WTC11 (cell line): ENCODE measurements around the gene PPP1R14D. TPM values are rescaled to one million over a fixed set of nuclear protein-coding genes. Genes with fewer than 3 reads are reported as not detected.
A peak's percentile ranks its signal among the peaks of the same experiment; 100 is the strongest.

Source experiments
- ATAC-seq: fragments of 200-7000 bp; cut with Tn5 transposase; 2 replicates; pipeline ENCODE4 v1.10.0; 2021; ENCODE audit warnings: mild to moderate bottlenecking, moderate library complexity
- CTCF ChIA-PET: fragments of 300-600 bp; sonication (Branson Sonifier 250); formaldehyde crosslinking; loops from one replicate; lab custom pipeline; 2021; ENCODE audit warnings: antibody characterized with exemption; lab: Charles Lee
- POLR2A ChIA-PET: fragments of 350-600 bp; sonication (Branson Sonifier 250); formaldehyde crosslinking; loops from one replicate; lab custom pipeline; 2021; ENCODE audit warnings: antibody characterized with exemption; lab: Charles Lee
- DNase-seq: peaks from one replicate; pipeline ENCODE4 v3.0.0; 2021; ENCODE audit warnings: low spot score
- H3K27ac Mint-ChIP-seq: 2 replicates; pipeline ENCODE4 v1.8.0; 2021; ENCODE audit warnings: mixed read lengths
- H3K27me3 Mint-ChIP-seq: 2 replicates; pipeline ENCODE4 v1.8.0; 2021; ENCODE audit warnings: low read depth, mild to moderate bottlenecking, moderate library complexity, mixed read lengths
- H3K36me3 Mint-ChIP-seq: 2 replicates; pipeline ENCODE4 v1.8.0; 2021; ENCODE audit warnings: mixed read lengths
- H3K4me1 Mint-ChIP-seq: 2 replicates; pipeline ENCODE4 v1.8.0; 2022; ENCODE audit warnings: mixed read lengths
- H3K4me3 Mint-ChIP-seq: 2 replicates; pipeline ENCODE4 v1.8.0; 2021; ENCODE audit warnings: mild to moderate bottlenecking, moderate library complexity, mixed read lengths
- H3K9me3 Mint-ChIP-seq: 2 replicates; pipeline ENCODE4 v1.8.0; 2021; ENCODE audit warnings: mixed read lengths
- FOXK1 ChIP-seq: sonication (generic); formaldehyde crosslinking; IDR thresholded peaks from 2 replicates; pipeline ENCODE4 v1.8.0; 2022; ENCODE audit warnings: mild to moderate bottlenecking, moderate library complexity, missing genetic modification reagents
- GABPB1 ChIP-seq: sonication (generic); formaldehyde crosslinking; IDR thresholded peaks from 2 replicates; pipeline ENCODE4 v1.8.1; 2023; ENCODE audit warnings: mild to moderate bottlenecking, missing genetic modification reagents
- GTF2I ChIP-seq: fragments of 250-450 bp; sonication (Bioruptor Pico); conservative IDR thresholded peaks from 2 replicates; pipeline ENCODE4 v1.4.0; 2021; ENCODE audit warnings: mild to moderate bottlenecking
- JUN ChIP-seq: sonication (generic); formaldehyde crosslinking; IDR thresholded peaks from 2 replicates; pipeline ENCODE4 v1.8.0; 2023; ENCODE audit warnings: mild to moderate bottlenecking, missing genetic modification reagents
- KAT7 ChIP-seq: sonication (generic); formaldehyde crosslinking; IDR thresholded peaks from 2 replicates; pipeline ENCODE4 v1.8.1; 2023; ENCODE audit warnings: missing genetic modification reagents, mild to moderate bottlenecking, borderline replicate concordance
- SMAD3 ChIP-seq: sonication (generic); formaldehyde crosslinking; IDR thresholded peaks from 2 replicates; pipeline ENCODE4 v1.8.0; 2022; ENCODE audit warnings: missing genetic modification reagents, mild to moderate bottlenecking, borderline replicate concordance
- SOX15 ChIP-seq: fragments of 250-450 bp; sonication (Bioruptor Pico); IDR thresholded peaks from 2 replicates; pipeline ENCODE4 v1.9.0; 2021; ENCODE audit warnings: mild to moderate bottlenecking
- TCF7 ChIP-seq: sonication (generic); formaldehyde crosslinking; IDR thresholded peaks from 2 replicates; pipeline ENCODE4 v1.8.0; 2022; ENCODE audit warnings: mild to moderate bottlenecking, low read depth, missing genetic modification reagents, moderate library complexity
- ZNF219 ChIP-seq: sonication (generic); formaldehyde crosslinking; IDR thresholded peaks from 2 replicates; pipeline ENCODE4 v1.8.0; 2023; ENCODE audit warnings: missing genetic modification reagents, mild to moderate bottlenecking, borderline replicate concordance
- ZNF263 ChIP-seq: sonication (generic); formaldehyde crosslinking; IDR thresholded peaks from 2 replicates; pipeline ENCODE4 v1.8.1; 2022; ENCODE audit warnings: low read depth, mild to moderate bottlenecking, moderate library complexity, missing genetic modification reagents
- total RNA-seq: library from RNA; stranded (reverse); gene quantifications from 3 replicates; pipeline ENCODE4 v1.2.3, GENCODE V29; 2021
- TF ChIP-seq, protein P1 (sequence below): sonication (generic); formaldehyde crosslinking; IDR thresholded peaks from 2 replicates; pipeline ENCODE4 v1.8.1; 2023; ENCODE audit warnings: mild to moderate bottlenecking, missing genetic modification reagents
- TF ChIP-seq, protein P2 (sequence below): fragments of 250-450 bp; sonication (Bioruptor Pico); IDR thresholded peaks from 2 replicates; pipeline ENCODE4 v1.9.0; 2021; ENCODE audit warnings: mild to moderate bottlenecking, borderline replicate concordance
- TF ChIP-seq, protein P3 (sequence below): fragments of 250-450 bp; sonication (Bioruptor Pico); conservative IDR thresholded peaks from 2 replicates; pipeline ENCODE4 v1.9.0; 2021; ENCODE audit warnings: mild to moderate bottlenecking
- TF ChIP-seq, protein P4 (sequence below): sonication (generic); formaldehyde crosslinking; IDR thresholded peaks from 2 replicates; pipeline ENCODE4 v1.8.1; 2023; ENCODE audit warnings: mild to moderate bottlenecking, missing genetic modification reagents, borderline replicate concordance
- TF ChIP-seq, protein P5 (sequence below): sonication (generic); formaldehyde crosslinking; IDR thresholded peaks from 2 replicates; pipeline ENCODE4 v1.8.0; 2022; ENCODE audit warnings: mild to moderate bottlenecking, missing genetic modification reagents

PPP1R14D gene
- total RNA-seq, 1 experiment from 2014 or later = not detected

DNA sequence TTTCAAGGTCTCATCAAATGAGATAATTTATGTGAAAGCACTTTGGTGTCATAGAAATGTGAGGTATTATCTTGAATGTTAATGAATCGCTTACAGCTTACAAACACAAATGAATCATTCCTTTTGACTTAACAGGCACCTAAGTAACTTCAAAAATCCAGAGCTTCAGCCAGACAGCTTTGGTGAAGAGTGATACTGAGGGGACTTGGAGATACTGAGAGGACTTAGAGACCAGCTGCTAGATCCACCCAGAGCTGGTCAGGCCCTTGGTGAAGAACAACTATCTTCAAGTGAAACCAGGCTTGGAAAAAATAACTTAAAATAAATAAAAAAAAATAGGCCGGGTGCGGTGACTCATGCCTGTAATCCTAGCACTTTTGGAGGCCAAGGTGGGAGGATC, 37.8 kb downstream of the PPP1R14D start (continued):
- TF ChIP-seq, protein P1, sequence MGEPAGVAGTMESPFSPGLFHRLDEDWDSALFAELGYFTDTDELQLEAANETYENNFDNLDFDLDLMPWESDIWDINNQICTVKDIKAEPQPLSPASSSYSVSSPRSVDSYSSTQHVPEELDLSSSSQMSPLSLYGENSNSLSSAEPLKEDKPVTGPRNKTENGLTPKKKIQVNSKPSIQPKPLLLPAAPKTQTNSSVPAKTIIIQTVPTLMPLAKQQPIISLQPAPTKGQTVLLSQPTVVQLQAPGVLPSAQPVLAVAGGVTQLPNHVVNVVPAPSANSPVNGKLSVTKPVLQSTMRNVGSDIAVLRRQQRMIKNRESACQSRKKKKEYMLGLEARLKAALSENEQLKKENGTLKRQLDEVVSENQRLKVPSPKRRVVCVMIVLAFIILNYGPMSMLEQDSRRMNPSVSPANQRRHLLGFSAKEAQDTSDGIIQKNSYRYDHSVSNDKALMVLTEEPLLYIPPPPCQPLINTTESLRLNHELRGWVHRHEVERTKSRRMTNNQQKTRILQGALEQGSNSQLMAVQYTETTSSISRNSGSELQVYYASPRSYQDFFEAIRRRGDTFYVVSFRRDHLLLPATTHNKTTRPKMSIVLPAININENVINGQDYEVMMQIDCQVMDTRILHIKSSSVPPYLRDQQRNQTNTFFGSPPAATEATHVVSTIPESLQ (CRISPR knock-in tag) = no peak

DNA sequence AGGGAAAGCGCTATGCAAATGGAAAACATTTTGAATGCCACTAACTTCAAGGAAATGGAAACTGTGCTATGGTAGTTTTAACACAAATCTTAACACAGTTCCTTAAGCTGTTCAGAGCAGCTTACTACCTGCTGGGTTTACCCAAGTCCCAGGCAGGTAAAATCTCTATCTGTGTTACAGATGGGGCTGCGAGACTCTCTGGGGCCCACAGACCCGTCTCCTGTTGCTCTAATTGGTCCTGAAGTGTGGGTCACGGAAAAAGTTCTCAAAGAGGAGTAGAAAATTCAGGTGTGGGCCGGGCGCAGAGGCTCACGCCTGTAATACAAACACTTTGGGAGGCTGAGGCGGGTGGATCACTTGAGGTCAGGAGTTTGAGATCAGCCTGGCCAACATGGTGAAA, 38.5 kb downstream of the PPP1R14D start:
- Mint-ChIP-seq H3K4me1 (peaks cover 55% of the 10 kb centered on the region), H3K27me3 (no peaks in the 10 kb centered on the region), H3K36me3 (peaks cover 10% of the 10 kb centered on the region), H3K4me3 (no peak overlapping the region), H3K27ac (peak overlapping the region; percentile 34), H3K9me3 (no peaks in the 10 kb centered on the region)
- CTCF ChIA-PET = interaction anchor here (0.6 to 2.2 kb wide), 7 partner anchors 43 to 200 kb away, joined by 3 to 9 read pairs (median 4); partner anchors contain the start of genes SPINT1 and VPS18
- POLR2A ChIA-PET = no interaction called here
- DNase-seq = no peak
- ATAC-seq = no peak
- TF ChIP-seq JUN (CRISPR knock-in tag) (no peak), GABPB1 (CRISPR knock-in tag) (no peak), GTF2I (CRISPR knock-in tag) (no peak), SMAD3 (CRISPR knock-in tag) (no peak), KAT7 (no peak), SOX15 (CRISPR knock-in tag) (no peak), FOXK1 (CRISPR knock-in tag) (no peak), ZNF263 (CRISPR knock-in tag) (no peak), TCF7 (no peak), ZNF219 (CRISPR knock-in tag) (no peak)
- TF ChIP-seq, protein P1 (CRISPR knock-in tag) = no peak
- TF ChIP-seq, protein P2, sequence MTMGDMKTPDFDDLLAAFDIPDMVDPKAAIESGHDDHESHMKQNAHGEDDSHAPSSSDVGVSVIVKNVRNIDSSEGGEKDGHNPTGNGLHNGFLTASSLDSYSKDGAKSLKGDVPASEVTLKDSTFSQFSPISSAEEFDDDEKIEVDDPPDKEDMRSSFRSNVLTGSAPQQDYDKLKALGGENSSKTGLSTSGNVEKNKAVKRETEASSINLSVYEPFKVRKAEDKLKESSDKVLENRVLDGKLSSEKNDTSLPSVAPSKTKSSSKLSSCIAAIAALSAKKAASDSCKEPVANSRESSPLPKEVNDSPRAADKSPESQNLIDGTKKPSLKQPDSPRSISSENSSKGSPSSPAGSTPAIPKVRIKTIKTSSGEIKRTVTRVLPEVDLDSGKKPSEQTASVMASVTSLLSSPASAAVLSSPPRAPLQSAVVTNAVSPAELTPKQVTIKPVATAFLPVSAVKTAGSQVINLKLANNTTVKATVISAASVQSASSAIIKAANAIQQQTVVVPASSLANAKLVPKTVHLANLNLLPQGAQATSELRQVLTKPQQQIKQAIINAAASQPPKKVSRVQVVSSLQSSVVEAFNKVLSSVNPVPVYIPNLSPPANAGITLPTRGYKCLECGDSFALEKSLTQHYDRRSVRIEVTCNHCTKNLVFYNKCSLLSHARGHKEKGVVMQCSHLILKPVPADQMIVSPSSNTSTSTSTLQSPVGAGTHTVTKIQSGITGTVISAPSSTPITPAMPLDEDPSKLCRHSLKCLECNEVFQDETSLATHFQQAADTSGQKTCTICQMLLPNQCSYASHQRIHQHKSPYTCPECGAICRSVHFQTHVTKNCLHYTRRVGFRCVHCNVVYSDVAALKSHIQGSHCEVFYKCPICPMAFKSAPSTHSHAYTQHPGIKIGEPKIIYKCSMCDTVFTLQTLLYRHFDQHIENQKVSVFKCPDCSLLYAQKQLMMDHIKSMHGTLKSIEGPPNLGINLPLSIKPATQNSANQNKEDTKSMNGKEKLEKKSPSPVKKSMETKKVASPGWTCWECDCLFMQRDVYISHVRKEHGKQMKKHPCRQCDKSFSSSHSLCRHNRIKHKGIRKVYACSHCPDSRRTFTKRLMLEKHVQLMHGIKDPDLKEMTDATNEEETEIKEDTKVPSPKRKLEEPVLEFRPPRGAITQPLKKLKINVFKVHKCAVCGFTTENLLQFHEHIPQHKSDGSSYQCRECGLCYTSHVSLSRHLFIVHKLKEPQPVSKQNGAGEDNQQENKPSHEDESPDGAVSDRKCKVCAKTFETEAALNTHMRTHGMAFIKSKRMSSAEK (CRISPR knock-in tag) = no peak
- TF ChIP-seq, protein P3, sequence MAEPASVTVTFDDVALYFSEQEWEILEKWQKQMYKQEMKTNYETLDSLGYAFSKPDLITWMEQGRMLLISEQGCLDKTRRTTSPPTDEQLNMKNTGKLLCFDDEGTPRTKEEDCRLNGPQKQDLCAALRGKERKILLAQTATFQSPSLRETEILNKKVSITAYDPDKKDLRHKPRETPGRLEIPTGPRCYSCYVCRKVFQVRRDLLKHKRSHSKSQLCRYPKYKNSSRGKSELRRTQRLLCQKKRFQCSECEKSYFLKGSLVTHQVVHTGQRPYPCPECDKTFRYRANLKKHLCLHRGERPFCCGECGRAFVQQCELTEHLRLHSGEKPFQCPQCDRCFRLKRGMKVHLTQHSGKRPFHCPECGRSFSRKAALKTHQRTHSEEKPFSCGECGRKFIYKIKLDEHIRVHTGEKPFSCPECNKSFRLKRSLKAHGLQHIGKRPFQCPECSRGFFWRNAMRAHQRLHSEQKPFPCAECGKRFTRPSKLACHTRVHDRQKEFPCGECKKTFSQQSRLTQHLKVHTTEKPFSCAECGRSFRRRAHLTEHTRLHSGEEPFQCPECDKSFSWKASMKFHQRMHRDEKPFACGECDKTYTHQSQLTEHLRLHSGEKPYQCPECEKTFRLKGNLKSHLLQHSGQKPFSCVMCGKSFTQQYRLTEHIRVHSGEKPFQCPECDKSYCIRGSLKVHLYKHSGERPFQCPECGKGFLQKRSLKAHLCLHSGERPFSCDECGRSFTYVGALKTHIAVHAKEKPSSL (CRISPR knock-in tag) = no peak
- TF ChIP-seq, protein P4, sequence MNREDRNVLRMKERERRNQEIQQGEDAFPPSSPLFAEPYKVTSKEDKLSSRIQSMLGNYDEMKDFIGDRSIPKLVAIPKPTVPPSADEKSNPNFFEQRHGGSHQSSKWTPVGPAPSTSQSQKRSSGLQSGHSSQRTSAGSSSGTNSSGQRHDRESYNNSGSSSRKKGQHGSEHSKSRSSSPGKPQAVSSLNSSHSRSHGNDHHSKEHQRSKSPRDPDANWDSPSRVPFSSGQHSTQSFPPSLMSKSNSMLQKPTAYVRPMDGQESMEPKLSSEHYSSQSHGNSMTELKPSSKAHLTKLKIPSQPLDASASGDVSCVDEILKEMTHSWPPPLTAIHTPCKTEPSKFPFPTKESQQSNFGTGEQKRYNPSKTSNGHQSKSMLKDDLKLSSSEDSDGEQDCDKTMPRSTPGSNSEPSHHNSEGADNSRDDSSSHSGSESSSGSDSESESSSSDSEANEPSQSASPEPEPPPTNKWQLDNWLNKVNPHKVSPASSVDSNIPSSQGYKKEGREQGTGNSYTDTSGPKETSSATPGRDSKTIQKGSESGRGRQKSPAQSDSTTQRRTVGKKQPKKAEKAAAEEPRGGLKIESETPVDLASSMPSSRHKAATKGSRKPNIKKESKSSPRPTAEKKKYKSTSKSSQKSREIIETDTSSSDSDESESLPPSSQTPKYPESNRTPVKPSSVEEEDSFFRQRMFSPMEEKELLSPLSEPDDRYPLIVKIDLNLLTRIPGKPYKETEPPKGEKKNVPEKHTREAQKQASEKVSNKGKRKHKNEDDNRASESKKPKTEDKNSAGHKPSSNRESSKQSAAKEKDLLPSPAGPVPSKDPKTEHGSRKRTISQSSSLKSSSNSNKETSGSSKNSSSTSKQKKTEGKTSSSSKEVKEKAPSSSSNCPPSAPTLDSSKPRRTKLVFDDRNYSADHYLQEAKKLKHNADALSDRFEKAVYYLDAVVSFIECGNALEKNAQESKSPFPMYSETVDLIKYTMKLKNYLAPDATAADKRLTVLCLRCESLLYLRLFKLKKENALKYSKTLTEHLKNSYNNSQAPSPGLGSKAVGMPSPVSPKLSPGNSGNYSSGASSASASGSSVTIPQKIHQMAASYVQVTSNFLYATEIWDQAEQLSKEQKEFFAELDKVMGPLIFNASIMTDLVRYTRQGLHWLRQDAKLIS = no peak
- TF ChIP-seq, protein P5, sequence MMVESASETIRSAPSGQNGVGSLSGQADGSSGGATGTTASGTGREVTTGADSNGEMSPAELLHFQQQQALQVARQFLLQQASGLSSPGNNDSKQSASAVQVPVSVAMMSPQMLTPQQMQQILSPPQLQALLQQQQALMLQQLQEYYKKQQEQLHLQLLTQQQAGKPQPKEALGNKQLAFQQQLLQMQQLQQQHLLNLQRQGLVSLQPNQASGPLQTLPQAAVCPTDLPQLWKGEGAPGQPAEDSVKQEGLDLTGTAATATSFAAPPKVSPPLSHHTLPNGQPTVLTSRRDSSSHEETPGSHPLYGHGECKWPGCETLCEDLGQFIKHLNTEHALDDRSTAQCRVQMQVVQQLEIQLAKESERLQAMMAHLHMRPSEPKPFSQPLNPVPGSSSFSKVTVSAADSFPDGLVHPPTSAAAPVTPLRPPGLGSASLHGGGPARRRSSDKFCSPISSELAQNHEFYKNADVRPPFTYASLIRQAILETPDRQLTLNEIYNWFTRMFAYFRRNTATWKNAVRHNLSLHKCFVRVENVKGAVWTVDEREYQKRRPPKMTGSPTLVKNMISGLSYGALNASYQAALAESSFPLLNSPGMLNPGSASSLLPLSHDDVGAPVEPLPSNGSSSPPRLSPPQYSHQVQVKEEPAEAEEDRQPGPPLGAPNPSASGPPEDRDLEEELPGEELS (CRISPR knock-in tag) = no peak
